Measurements from ENCODE around the gene CDKAL1.

The CDKAL1 gene

DNA sequence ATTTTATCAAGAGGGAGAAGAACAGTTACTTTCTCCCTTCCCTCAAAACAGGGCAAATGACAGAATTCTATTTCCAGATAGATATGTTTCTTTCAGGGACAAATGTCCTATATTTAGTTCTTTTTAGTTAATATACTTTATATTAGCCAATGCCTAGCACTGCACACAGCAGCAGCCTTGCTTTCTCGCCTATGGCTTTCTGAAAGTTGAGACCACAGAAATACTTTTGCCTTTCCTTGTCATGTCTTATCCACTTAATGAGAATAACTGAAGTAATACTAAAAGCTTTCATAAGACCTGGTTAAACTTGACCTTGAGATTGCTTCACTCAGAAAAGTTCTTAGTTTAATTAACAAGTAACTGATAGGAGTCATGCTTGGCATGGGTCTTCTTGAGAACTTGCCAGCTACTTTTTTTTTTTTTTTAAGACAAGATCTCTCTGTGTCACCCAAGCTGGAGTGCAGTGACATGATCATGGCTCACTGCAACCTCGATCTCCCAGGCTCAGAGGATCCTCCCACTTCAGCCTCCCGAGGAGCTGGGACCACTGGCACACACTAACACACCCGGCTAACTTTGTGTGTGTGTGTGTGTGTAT is 159.3 kb downstream of the CDKAL1 start:
- Histone ChIP-seq H3K27me3 (ENCODE audit: control insufficient read depth, insufficient read depth, low read length) (no peaks in the 10 kb centered on the region), H3K27ac (no peak overlapping the region), H3K36me3 (ENCODE audit: control insufficient read depth, insufficient read depth, low read length) (no peaks in the 10 kb centered on the region), H3K9ac (no peak overlapping the region), H3K4me2 (ENCODE audit: low read length) (no peak overlapping the region), H3K79me2 (peaks cover 3% of the 10 kb centered on the region), H2AFZ (no peak overlapping the region), H3K4me1 (no peaks in the 10 kb centered on the region), H3K4me3 (ENCODE audit: low read depth, low read length) (no peak overlapping the region), H3K9me3 (ENCODE audit: control insufficient read depth, low read length) (no peaks in the 10 kb centered on the region)
- TF ChIP-seq, protein P1, sequence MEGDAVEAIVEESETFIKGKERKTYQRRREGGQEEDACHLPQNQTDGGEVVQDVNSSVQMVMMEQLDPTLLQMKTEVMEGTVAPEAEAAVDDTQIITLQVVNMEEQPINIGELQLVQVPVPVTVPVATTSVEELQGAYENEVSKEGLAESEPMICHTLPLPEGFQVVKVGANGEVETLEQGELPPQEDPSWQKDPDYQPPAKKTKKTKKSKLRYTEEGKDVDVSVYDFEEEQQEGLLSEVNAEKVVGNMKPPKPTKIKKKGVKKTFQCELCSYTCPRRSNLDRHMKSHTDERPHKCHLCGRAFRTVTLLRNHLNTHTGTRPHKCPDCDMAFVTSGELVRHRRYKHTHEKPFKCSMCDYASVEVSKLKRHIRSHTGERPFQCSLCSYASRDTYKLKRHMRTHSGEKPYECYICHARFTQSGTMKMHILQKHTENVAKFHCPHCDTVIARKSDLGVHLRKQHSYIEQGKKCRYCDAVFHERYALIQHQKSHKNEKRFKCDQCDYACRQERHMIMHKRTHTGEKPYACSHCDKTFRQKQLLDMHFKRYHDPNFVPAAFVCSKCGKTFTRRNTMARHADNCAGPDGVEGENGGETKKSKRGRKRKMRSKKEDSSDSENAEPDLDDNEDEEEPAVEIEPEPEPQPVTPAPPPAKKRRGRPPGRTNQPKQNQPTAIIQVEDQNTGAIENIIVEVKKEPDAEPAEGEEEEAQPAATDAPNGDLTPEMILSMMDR (IDR thresholded peaks at IDR 0.05) = no peak

DNA sequence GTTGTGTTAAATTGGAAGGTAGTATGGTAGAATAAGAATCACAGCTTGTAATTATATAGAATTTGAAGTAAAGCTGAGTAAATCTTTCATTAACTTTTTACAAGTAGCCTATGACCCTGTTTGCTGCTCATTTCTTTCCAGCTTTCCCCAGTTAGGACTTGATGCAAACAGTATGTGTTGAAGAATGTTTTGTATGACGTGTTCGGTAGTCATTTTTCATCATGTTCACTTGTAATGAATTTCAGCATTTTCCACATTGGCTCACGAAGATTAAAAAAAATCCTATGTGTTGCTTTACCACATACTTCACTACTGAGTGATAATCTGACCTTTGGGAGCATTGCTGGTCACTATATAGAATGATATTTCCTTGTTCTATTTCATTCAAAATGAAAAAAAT is 162.4 kb downstream of the CDKAL1 start:
- H3K79me2 ChIP-seq = no peaks in the 10 kb centered on the region
- H3K4me2 ChIP-seq (ENCODE audit: low read length) = no peak overlapping the region
- no peak overlapping the region for H2AFZ ChIP-seq
- H3K9ac ChIP-seq = no peak overlapping the region
- no peak overlapping the region for H3K27ac ChIP-seq
- H3K4me1 ChIP-seq = peaks cover 2% of the 10 kb centered on the region
- TF ChIP-seq, protein P1 (IDR thresholded peaks at IDR 0.05) = no peak
- no peaks in the 10 kb centered on the region for H3K9me3 ChIP-seq (ENCODE audit: control insufficient read depth, low read length)
- H3K4me3 ChIP-seq (ENCODE audit: low read depth, low read length) = no peak overlapping the region
- H3K36me3 ChIP-seq (ENCODE audit: control insufficient read depth, insufficient read depth, low read length) = no peaks in the 10 kb centered on the region
- no peaks in the 10 kb centered on the region for H3K27me3 ChIP-seq (ENCODE audit: control insufficient read depth, insufficient read depth, low read length)

DNA sequence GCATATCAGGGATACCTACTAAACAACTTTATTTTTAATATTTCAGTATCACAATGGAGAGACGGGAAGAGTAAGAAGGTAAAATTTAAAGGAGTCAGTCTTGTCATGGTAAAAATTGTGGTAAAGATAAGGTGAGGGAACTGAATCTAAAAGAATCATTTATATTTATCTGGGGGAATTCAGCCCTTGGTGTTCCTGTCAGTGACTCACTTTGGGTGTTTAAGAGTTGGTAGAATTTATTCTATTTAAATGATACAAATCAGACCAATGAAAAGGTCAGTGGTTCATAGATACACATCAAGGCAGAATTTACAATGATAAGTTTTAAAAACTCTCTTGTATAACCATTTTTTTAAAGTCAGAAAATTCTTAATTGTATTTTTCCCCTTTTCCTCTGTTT is 164.4 kb downstream of the CDKAL1 start:
- no peaks in the 10 kb centered on the region for H3K27me3 ChIP-seq (ENCODE audit: control insufficient read depth, insufficient read depth, low read length)
- H3K9me3 ChIP-seq (ENCODE audit: control insufficient read depth, low read length) = no peaks in the 10 kb centered on the region
- no peak overlapping the region for H2AFZ ChIP-seq
- no peaks in the 10 kb centered on the region for H3K36me3 ChIP-seq (ENCODE audit: control insufficient read depth, insufficient read depth, low read length)
- H3K4me2 ChIP-seq (ENCODE audit: low read length) = no peak overlapping the region
- peaks cover 2% of the 10 kb centered on the region for H3K4me1 ChIP-seq
- H3K4me3 ChIP-seq (ENCODE audit: low read depth, low read length) = no peak overlapping the region
- TF ChIP-seq, protein P1 (IDR thresholded peaks at IDR 0.05) = no peak
- no peaks in the 10 kb centered on the region for H3K79me2 ChIP-seq
- no peak overlapping the region for H3K9ac ChIP-seq
- no peak overlapping the region for H3K27ac ChIP-seq

DNA sequence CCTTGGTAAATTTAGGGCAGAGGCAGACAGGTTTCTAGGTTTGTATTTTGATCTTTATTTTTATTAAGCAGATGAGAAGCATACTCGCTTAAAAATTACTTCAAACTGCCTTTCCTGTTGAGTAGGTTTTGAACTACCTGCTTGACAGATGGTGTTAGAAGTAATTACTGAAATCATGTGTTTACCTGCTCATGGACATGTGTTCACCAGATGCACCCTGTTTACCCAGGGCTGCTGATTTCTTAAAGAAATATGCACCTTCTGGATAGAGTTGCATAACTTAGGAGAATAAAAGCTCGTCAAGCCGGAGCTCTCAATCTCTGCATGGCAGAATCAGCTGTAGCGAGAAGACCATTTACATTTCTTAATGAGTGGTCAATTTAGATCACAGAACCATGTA is 165.1 kb downstream of the CDKAL1 start:
- no peak overlapping the region for H3K4me2 ChIP-seq (ENCODE audit: low read length)
- no peak overlapping the region for H2AFZ ChIP-seq
- TF ChIP-seq, protein P1 (IDR thresholded peaks at IDR 0.05) = no peak
- H3K27ac ChIP-seq = no peak overlapping the region
- no peak overlapping the region for H3K4me3 ChIP-seq (ENCODE audit: low read depth, low read length)
- no peaks in the 10 kb centered on the region for H3K79me2 ChIP-seq
- H3K4me1 ChIP-seq = peaks cover 2% of the 10 kb centered on the region
- H3K36me3 ChIP-seq (ENCODE audit: control insufficient read depth, insufficient read depth, low read length) = no peaks in the 10 kb centered on the region
- H3K9me3 ChIP-seq (ENCODE audit: control insufficient read depth, low read length) = no peaks in the 10 kb centered on the region
- no peak overlapping the region for H3K9ac ChIP-seq
- no peaks in the 10 kb centered on the region for H3K27me3 ChIP-seq (ENCODE audit: control insufficient read depth, insufficient read depth, low read length)

DNA sequence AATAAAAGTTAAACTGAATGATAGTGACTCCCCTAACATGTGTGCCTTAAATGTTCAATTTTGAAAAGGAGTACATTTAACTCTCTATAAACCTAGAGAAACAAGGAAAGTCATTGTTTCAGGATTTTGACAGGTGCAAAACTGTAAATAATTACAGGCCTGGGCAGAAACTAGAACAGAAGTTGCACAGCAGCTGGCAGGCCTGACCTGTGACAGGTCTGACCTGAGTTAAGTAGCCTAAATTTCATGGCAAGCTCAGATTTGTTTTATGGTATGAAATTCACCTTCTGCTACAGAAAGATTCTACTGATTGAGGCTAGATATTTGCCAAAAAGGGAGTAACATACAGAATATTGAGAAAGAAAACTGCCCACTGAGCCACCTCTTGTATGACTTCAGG is 166.1 kb downstream of the CDKAL1 start:
- no peak overlapping the region for H3K27ac ChIP-seq
- H3K4me3 ChIP-seq (ENCODE audit: low read depth, low read length) = no peak overlapping the region
- TF ChIP-seq, protein P1 (IDR thresholded peaks at IDR 0.05) = no peak
- no peak overlapping the region for H2AFZ ChIP-seq
- H3K9me3 ChIP-seq (ENCODE audit: control insufficient read depth, low read length) = no peaks in the 10 kb centered on the region
- H3K9ac ChIP-seq = no peak overlapping the region
- no peaks in the 10 kb centered on the region for H3K36me3 ChIP-seq (ENCODE audit: control insufficient read depth, insufficient read depth, low read length)
- H3K79me2 ChIP-seq = no peaks in the 10 kb centered on the region
- no peak overlapping the region for H3K4me2 ChIP-seq (ENCODE audit: low read length)
- H3K27me3 ChIP-seq (ENCODE audit: control insufficient read depth, insufficient read depth, low read length) = no peaks in the 10 kb centered on the region
- peaks cover 2% of the 10 kb centered on the region for H3K4me1 ChIP-seq

All from parathyroid adenoma (tissue), 2 donors.